K562 (cell line): Measurements from ENCODE around the gene AGPAT1.

Experiments used
- CHD2 ChIP-seq: IDR thresholded peaks from 2 replicates; pipeline ENCODE4 v1.6.1; 2011; ENCODE audit warnings: low read depth, low read length
- CREB1 ChIP-seq, 2 experiments: sonication (generic) in 1 of 2; formaldehyde crosslinking in 1 of 2; IDR thresholded peaks; 2 replicates each; pipeline versions ENCODE4 v1.6.1 to v1.8.0; 2012 to 2022; ENCODE audit warnings: inconsistent platforms in 1 of 2, mild to moderate bottlenecking in 1 of 2, missing genetic modification reagents in 1 of 2, moderate library complexity in 1 of 2
- CTCF ChIP-seq, 3 experiments: IDR thresholded peaks in 2 of 3; conservative IDR thresholded peaks in 1 of 3; 2 replicates each; pipeline ENCODE4 v1.5.1; 2011 to 2012; ENCODE audit warnings: low read length in 3 of 3, mild to moderate bottlenecking in 3 of 3, control low read depth in 2 of 3, improper control_type of control experiment in 1 of 3, inconsistent platforms in 1 of 3, low read depth in 1 of 3, mixed read lengths in 1 of 3, moderate library complexity in 1 of 3; ENCODE audit not compliant: insufficient read depth in 2 of 3
- EZH2 ChIP-seq: IDR thresholded peaks from 2 replicates; pipeline ENCODE4 v1.6.1; 2012; ENCODE audit warnings: low read depth, mild to moderate bottlenecking, inconsistent platforms, low read length, borderline replicate concordance
- FOSL1 ChIP-seq: fragments of 200-800 bp; sonication (Bioruptor generic); conservative IDR thresholded peaks from 2 replicates; pipeline ENCODE4 v1.6.1; 2016; ENCODE audit warnings: missing genetic modification characterization, missing compliant biosample characterization
- KLF6 ChIP-seq: fragments of 250-450 bp; sonication (Bioruptor Pico); IDR thresholded peaks from 2 replicates; pipeline ENCODE4 v1.4.0; 2020; ENCODE audit warnings: mild to moderate bottlenecking, moderate library complexity, borderline replicate concordance
- MTA3 ChIP-seq: fragments of 450-650 bp; formaldehyde crosslinking; IDR thresholded peaks from 2 replicates; pipeline ENCODE4 v1.6.1; 2017; ENCODE audit warnings: mild to moderate bottlenecking, borderline replicate concordance
- POLR2A ChIP-seq: fragments of 450-650 bp; conservative IDR thresholded peaks from 2 replicates; pipeline ENCODE4 v1.6.1; 2016
- USF1 ChIP-seq: sonication (generic); formaldehyde crosslinking; IDR thresholded peaks from 2 replicates; pipeline ENCODE4 v1.9.0; 2022; ENCODE audit warnings: mild to moderate bottlenecking, missing genetic modification reagents
- ZBTB33 ChIP-seq: sonication (generic); formaldehyde crosslinking; IDR thresholded peaks from 2 replicates; pipeline ENCODE4 v1.8.1; 2023; ENCODE audit warnings: mild to moderate bottlenecking, missing genetic modification reagents
- ZBTB43 ChIP-seq: sonication (generic); formaldehyde crosslinking; IDR thresholded peaks from 2 replicates; pipeline ENCODE4 v1.8.0; 2023; ENCODE audit warnings: mild to moderate bottlenecking, missing genetic modification reagents
- ZNF263 ChIP-seq: sonication (generic); formaldehyde crosslinking; IDR thresholded peaks from 2 replicates; pipeline ENCODE4 v1.8.0; 2022; ENCODE audit warnings: mild to moderate bottlenecking, missing genetic modification reagents, borderline replicate concordance

GRCh38 chr6:32149932-32150870 is 25.7 kb downstream of the AGPAT1 start:
- TF ChIP-seq CTCF (IDR thresholded peaks at IDR 0.05 in 2 of 3, conservative IDR thresholded peaks at IDR 0.05 in 1 of 3; ENCODE audit: insufficient read depth in 2 of 3, low read depth in 1 of 3, low read length in 3 of 3): no peak
- no peak for TF ChIP-seq USF1 (CRISPR knock-in tag)
- TF ChIP-seq FOSL1: no peak
- no peak for TF ChIP-seq CHD2
- no peak for TF ChIP-seq KLF6
- TF ChIP-seq MTA3: no peak
- TF ChIP-seq ZBTB43: no peak
- no peak for TF ChIP-seq ZNF263 (CRISPR knock-in tag)
- no peak for TF ChIP-seq EZH2
- no peak for TF ChIP-seq CREB1 (IDR thresholded peaks at IDR 0.05)
- TF ChIP-seq CREB1 (CRISPR knock-in tag; IDR thresholded peaks at IDR 0.05): no peak
- TF ChIP-seq POLR2A: no peak
- no peak for TF ChIP-seq ZBTB33
